Kidney (tissue), 14 donors: ENCODE results near the gene RGS17. TPM values are rescaled to one million over a fixed set of nuclear protein-coding genes. Genes with fewer than 3 reads are reported as not detected.

Source experiments
- DNase-seq, 5 donors: peaks; one replicate each; pipeline ENCODE4 v3.0.0-alpha.2; 2013 to 2020
- FAIRE-seq: peaks from 2 replicates; lab custom pipeline; 2012; peaks lifted over from hg19 to GRCh38; lab: Jason Lieb, UNC
- H3K27ac ChIP-seq, 2 donors: one replicate each; pipeline ENCODE4 v1.7.0; 2013; ENCODE audit warnings: low read depth in 2 of 2, low read length in 2 of 2, inconsistent platforms in 1 of 2
- H3K27me3 ChIP-seq: one replicate; pipeline ENCODE4 v1.7.1; 2013; ENCODE audit warnings: low read length, inconsistent platforms; ENCODE audit not compliant: control insufficient read depth, insufficient read depth
- H3K36me3 ChIP-seq, 3 donors: one replicate each; pipeline versions ENCODE4 v1.7.0 to v1.7.1; 2013; ENCODE audit warnings: low read length in 3 of 3, control low read depth in 1 of 3, inconsistent platforms in 1 of 3; ENCODE audit not compliant: insufficient read depth in 3 of 3, control insufficient read depth in 2 of 3
- H3K4me1 ChIP-seq, 3 donors: one replicate each; pipeline versions ENCODE4 v1.7.0 to v1.7.1; 2013; ENCODE audit warnings: low read length in 3 of 3, inconsistent platforms in 1 of 3, low read depth in 1 of 3; ENCODE audit not compliant: control insufficient read depth in 2 of 3, insufficient read depth in 2 of 3
- H3K4me3 ChIP-seq, 3 donors: one replicate each; pipeline versions ENCODE4 v1.7.0 to v1.8.1; 2013; ENCODE audit warnings: low read length in 3 of 3, control low read depth in 1 of 3, inconsistent platforms in 1 of 3
- H3K9ac ChIP-seq, 3 donors: one replicate each; pipeline versions ENCODE4 v1.7.0 to v1.7.1; 2013; ENCODE audit warnings: low read length in 3 of 3, control low read depth in 1 of 3, inconsistent platforms in 1 of 3
- H3K9me3 ChIP-seq, 3 donors: one replicate each; pipeline versions ENCODE4 v1.7.0 to v1.7.1; 2013; ENCODE audit warnings: low read length in 3 of 3, control low read depth in 1 of 3, inconsistent platforms in 1 of 3; ENCODE audit not compliant: control insufficient read depth in 2 of 3, insufficient read depth in 1 of 3
- intact Hi-C: fragments of 100-400 bp; cut with DNase I; formaldehyde crosslinking; loops from one replicate; pipeline ENCODE4 v1.11.1; 2022
- polyA plus RNA-seq: library from polyadenylated mRNA; stranded (reverse); fragments of 350-450 nt; fragmentation: Illumina TruSeq; extraction: RNeasy Lipid Tissue Mini Kit (QIAGEN cat#74804); gene quantifications from one replicate; pipeline ENCODE4 v1.2.3, GENCODE V29; 2014; ENCODE audit warnings: low read depth, low replicate concordance; ENCODE audit not compliant: insufficient read depth
- total RNA-seq: library from RNA; stranded (reverse); fragmentation: NEBNext Ultra II Directional; extraction: Animal tissue kit (Norgen Biotek cat#: 25700); gene quantifications from one replicate; pipeline ENCODE4 v1.2.1, GENCODE V29; 2021
- TF ChIP-seq, protein P1 (sequence below): IDR thresholded peaks from 3 replicates; pipeline ENCODE4 v1.5.1; 2012; ENCODE audit warnings: mild to moderate bottlenecking, moderate library complexity, borderline replicate concordance; ENCODE audit not compliant: insufficient read depth; ENCODE audit errors: extremely low read depth
- donor health status: control.
- donor health status: control.
- donor health status: control.
- donor health status: control.
- donor health status: control.
- donor health status: DM: yes; HTN: yes; CAD: no.
- donor health status: Normal renal cell carcinoma (clear cell type).

RGS17 gene
- total and polyA plus RNA-seq, 2 donors from 2014 or later: 0.28 TPM; not detected in 1

DNA sequence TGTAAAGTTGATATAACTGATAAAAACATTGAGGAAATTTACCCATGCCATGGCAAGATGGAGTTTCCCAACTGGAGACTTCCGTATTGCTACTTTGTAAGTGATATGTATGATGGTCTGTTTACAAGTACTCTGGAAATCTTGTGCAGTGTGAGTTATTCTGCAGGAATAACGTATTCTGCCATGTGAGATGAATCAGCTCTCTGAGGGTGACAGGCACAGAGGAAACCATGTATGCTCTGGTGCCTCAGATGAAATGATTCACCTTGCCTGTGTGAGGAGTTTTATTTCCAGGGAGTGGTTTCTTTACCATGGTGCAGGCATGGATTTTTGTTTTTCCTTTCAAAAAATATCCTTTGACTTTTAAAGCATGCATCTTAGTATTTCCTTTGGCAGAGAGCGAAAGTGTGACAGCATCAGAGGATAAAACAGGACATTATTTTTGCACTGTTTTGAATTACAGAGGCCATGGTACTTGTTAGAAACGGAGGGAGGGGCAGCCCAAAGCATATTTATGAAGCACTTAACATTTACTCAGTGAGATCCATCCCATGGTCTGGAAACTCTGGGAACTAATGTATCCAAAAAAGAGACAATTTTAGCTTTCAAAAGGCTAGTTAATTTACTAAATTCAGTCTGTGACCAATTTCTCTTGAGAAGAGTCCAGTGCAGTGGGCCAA lies 92.6 kb downstream of the RGS17 start:
- no peaks in the 10 kb centered on the region for H3K36me3 ChIP-seq
- H3K9me3 ChIP-seq: no peaks in the 10 kb centered on the region
- TF ChIP-seq, protein P1, sequence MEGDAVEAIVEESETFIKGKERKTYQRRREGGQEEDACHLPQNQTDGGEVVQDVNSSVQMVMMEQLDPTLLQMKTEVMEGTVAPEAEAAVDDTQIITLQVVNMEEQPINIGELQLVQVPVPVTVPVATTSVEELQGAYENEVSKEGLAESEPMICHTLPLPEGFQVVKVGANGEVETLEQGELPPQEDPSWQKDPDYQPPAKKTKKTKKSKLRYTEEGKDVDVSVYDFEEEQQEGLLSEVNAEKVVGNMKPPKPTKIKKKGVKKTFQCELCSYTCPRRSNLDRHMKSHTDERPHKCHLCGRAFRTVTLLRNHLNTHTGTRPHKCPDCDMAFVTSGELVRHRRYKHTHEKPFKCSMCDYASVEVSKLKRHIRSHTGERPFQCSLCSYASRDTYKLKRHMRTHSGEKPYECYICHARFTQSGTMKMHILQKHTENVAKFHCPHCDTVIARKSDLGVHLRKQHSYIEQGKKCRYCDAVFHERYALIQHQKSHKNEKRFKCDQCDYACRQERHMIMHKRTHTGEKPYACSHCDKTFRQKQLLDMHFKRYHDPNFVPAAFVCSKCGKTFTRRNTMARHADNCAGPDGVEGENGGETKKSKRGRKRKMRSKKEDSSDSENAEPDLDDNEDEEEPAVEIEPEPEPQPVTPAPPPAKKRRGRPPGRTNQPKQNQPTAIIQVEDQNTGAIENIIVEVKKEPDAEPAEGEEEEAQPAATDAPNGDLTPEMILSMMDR: no peak
- no peaks in the 10 kb centered on the region for H3K27me3 ChIP-seq
- H3K9ac ChIP-seq: no peak overlapping the region
- no peaks in the 10 kb centered on the region for H3K4me1 ChIP-seq
- no peak overlapping the region for H3K27ac ChIP-seq
- FAIRE-seq (no peak), DNase-seq (peak in 2 of 5 donors; percentile 21 to 22)
- no peak overlapping the region for H3K4me3 ChIP-seq
- intact Hi-C loops: no loop called here

DNA sequence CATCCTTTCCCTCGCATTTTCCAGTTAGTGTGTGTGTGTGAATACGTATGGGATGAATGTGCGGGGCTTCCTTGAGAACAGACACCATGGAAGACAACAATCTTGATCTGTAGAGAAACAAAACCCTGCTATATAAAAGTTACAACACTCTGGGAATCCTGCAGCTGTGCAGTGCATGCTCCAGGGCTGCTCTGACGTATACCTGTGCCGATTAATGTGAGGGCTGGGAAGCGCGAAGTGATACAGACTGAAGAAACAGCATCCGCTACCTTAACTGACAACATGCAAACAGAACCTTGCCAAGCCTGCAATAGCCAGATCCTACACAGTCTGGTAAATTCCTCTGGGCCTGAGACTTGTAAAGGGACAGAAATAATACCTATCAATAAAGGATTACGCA lies 96.9 kb downstream of the RGS17 start:
- intact Hi-C loops: no loop called here

DNA sequence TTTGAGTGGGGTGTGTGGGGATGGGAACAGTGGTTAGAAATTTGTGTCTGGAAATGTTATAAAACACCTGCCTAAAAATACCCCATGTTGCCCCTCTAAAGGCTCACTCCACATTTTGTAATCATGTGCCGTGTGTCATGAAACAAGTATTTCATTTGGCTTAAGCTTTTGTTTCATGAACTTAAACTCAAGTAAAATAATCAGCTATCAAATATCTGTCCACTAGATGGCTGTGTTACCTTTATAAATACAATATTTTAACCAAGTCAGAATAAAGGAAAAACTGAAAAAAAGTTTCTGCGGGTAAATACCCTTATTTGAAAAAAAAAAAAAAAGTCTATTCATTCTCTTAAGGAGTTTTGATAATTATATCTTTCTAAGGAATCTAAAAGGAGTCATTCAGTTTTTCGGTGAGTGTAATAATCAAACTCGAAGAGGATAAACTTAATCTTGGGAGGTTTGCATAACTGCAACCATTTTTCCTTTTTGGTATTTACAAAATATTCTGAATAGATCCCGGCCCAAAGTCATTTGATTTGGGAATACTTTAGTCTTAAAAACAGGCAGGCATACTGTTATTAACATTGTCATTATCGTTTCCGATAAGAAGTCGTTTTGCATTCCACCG lies 98.7 kb downstream of the RGS17 start:
- FAIRE-seq: peak; percentile 93

More for the DNA sequence above, 96.9 kb downstream of the RGS17 start:
- DNase-seq: no peak
- Histone ChIP-seq H3K4me1 (no peaks in the 10 kb centered on the region), H3K9me3 (no peaks in the 10 kb centered on the region), H3K9ac (no peak overlapping the region), H3K27ac (no peak overlapping the region), H3K36me3 (no peaks in the 10 kb centered on the region), H3K4me3 (no peak overlapping the region), H3K27me3 (no peaks in the 10 kb centered on the region)
- TF ChIP-seq, protein P1: no peak
- no peak for FAIRE-seq

More for the DNA sequence above, 98.7 kb downstream of the RGS17 start:
- H3K4me1 ChIP-seq: no peaks in the 10 kb centered on the region
- H3K36me3 ChIP-seq: no peaks in the 10 kb centered on the region
- H3K27me3 ChIP-seq: no peaks in the 10 kb centered on the region
- no peaks in the 10 kb centered on the region for H3K9me3 ChIP-seq
- DNase-seq: peak in 2 of 5 donors; percentile 45 to 52
- H3K4me3 ChIP-seq: no peak overlapping the region
- no peak overlapping the region for H3K27ac ChIP-seq
- intact Hi-C loops: no loop called here
- TF ChIP-seq, protein P1: peak; percentile 38
- H3K9ac ChIP-seq: no peak overlapping the region
